ENCODE data around the gene CCDC33.

The CCDC33 gene

DNA sequence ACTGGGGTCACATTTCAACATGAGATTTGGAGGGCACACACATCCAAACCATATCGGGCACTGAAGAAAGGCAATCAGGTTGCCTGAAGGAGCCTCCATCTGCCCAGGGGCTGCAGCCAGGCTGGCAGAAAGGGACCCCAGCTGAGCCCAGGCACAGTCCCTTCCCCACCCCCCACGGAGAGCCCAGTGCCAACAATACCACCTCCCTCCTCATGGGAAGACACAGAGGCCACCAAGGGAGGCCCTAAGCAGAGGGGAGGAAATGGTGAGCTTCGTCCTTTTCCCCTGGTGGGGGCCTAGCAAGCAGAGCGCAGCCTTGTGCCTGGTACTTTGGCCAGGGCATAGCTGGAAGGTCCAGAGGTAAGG is 30.6 kb upstream of the CCDC33 start:
- Histone ChIP-seq H3K9me2 (replicated peaks; ENCODE audit: insufficient read depth, low read length) (no peaks in the 10 kb centered on the region), H3K36me3 (ENCODE audit: low read length) (no peaks in the 10 kb centered on the region), H3K9ac (ENCODE audit: low read length) (no peak overlapping the region), H3K9me3 (ENCODE audit: insufficient read depth, low read length) (no peaks in the 10 kb centered on the region), H3F3A (ENCODE audit: insufficient read depth) (no peaks in the 10 kb centered on the region), H3K4me3 (ENCODE audit: insufficient read depth, low read length, poor library complexity, severe bottlenecking) (no peak overlapping the region), H3K79me2 (ENCODE audit: insufficient read depth, low read length) (no peaks in the 10 kb centered on the region), H2AFZ (ENCODE audit: low read depth, low read length, severe bottlenecking) (no peak overlapping the region), H4K20me1 (ENCODE audit: low read depth, low read length) (no peaks in the 10 kb centered on the region), H3K4me2 (ENCODE audit: low read depth, low read length, poor library complexity, severe bottlenecking) (no peak overlapping the region), H3K27me3 (ENCODE audit: low read length) (no peaks in the 10 kb centered on the region; the same call in 1 of the 2 replicates), H3K27ac (ENCODE audit: low read depth, low read length) (no peak overlapping the region)
- TF ChIP-seq, protein P1, sequence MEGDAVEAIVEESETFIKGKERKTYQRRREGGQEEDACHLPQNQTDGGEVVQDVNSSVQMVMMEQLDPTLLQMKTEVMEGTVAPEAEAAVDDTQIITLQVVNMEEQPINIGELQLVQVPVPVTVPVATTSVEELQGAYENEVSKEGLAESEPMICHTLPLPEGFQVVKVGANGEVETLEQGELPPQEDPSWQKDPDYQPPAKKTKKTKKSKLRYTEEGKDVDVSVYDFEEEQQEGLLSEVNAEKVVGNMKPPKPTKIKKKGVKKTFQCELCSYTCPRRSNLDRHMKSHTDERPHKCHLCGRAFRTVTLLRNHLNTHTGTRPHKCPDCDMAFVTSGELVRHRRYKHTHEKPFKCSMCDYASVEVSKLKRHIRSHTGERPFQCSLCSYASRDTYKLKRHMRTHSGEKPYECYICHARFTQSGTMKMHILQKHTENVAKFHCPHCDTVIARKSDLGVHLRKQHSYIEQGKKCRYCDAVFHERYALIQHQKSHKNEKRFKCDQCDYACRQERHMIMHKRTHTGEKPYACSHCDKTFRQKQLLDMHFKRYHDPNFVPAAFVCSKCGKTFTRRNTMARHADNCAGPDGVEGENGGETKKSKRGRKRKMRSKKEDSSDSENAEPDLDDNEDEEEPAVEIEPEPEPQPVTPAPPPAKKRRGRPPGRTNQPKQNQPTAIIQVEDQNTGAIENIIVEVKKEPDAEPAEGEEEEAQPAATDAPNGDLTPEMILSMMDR (IDR thresholded peaks at IDR 0.05; ENCODE audit: insufficient read depth, low read length, poor library complexity, severe bottlenecking): no peak
- TF ChIP-seq EZH2phosphoT487 (conservative IDR thresholded peaks at IDR 0.05; ENCODE audit: low read length): no peak

DNA sequence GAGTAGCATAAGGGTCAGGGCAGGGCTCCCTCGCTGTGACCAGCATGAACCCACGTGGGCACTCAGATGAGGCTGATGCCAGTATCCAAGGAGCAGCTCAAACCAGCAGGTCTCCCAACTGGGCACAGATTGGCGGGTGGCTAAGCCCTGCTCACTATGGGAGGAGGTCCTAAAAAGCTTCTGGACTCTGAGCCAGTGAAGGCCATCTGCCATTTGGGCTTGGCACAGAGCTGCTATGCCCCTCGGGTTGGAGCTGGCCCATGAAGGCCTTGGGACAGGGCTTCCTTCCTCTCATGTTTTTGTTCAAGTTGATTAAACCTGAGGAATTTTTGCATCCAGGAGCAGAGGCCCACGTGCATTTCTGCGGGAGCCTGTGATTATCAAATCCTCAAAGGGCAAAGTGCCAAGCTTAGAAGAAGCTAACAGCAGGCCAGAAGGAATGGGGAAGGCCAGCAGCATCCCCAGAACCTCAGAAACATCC is 29.3 kb upstream of the CCDC33 start:
- H3K27me3 ChIP-seq (ENCODE audit: low read length): no peaks in the 10 kb centered on the region; the same call in 1 of the 2 replicates

GRCh38 chr15:74207652-74208440 is 28.3 kb upstream of the CCDC33 start:
- H3K4me2 ChIP-seq (ENCODE audit: low read depth, low read length, poor library complexity, severe bottlenecking): no peak overlapping the region
- no peaks in the 10 kb centered on the region for H3K79me2 ChIP-seq (ENCODE audit: insufficient read depth, low read length)

More for the DNA sequence above, 29.3 kb upstream of the CCDC33 start:
- Histone ChIP-seq H3K9me3 (ENCODE audit: insufficient read depth, low read length) (no peaks in the 10 kb centered on the region), H3K9me2 (replicated peaks; ENCODE audit: insufficient read depth, low read length) (no peaks in the 10 kb centered on the region), H2AFZ (ENCODE audit: low read depth, low read length, severe bottlenecking) (no peak overlapping the region), H4K20me1 (ENCODE audit: low read depth, low read length) (no peaks in the 10 kb centered on the region), H3K4me3 (ENCODE audit: insufficient read depth, low read length, poor library complexity, severe bottlenecking) (no peak overlapping the region), H3K36me3 (ENCODE audit: low read length) (no peaks in the 10 kb centered on the region), H3F3A (ENCODE audit: insufficient read depth) (no peaks in the 10 kb centered on the region), H3K9ac (ENCODE audit: low read length) (no peak overlapping the region), H3K4me2 (ENCODE audit: low read depth, low read length, poor library complexity, severe bottlenecking) (no peak overlapping the region), H3K27ac (ENCODE audit: low read depth, low read length) (no peak overlapping the region), H3K79me2 (ENCODE audit: insufficient read depth, low read length) (no peaks in the 10 kb centered on the region)
- TF ChIP-seq EZH2phosphoT487 (conservative IDR thresholded peaks at IDR 0.05; ENCODE audit: low read length): no peak
- TF ChIP-seq, protein P1 (IDR thresholded peaks at IDR 0.05; ENCODE audit: insufficient read depth, low read length, poor library complexity, severe bottlenecking): no peak

More at GRCh38 chr15:74207652-74208440, 28.3 kb upstream of the CCDC33 start:
- no peaks in the 10 kb centered on the region for H3F3A ChIP-seq (ENCODE audit: insufficient read depth)
- no peak overlapping the region for H3K4me3 ChIP-seq (ENCODE audit: insufficient read depth, low read length, poor library complexity, severe bottlenecking)
- H3K27ac ChIP-seq (ENCODE audit: low read depth, low read length): no peak overlapping the region
- no peak overlapping the region for H2AFZ ChIP-seq (ENCODE audit: low read depth, low read length, severe bottlenecking)
- H3K9me2 ChIP-seq (replicated peaks; ENCODE audit: insufficient read depth, low read length): no peaks in the 10 kb centered on the region
- no peaks in the 10 kb centered on the region; the same call in 1 of the 2 replicates for H3K27me3 ChIP-seq (ENCODE audit: low read length)
- no peaks in the 10 kb centered on the region for H3K36me3 ChIP-seq (ENCODE audit: low read length)
- H3K9me3 ChIP-seq (ENCODE audit: insufficient read depth, low read length): no peaks in the 10 kb centered on the region
- H4K20me1 ChIP-seq (ENCODE audit: low read depth, low read length): no peaks in the 10 kb centered on the region
- TF ChIP-seq, protein P1 (IDR thresholded peaks at IDR 0.05; ENCODE audit: insufficient read depth, low read length, poor library complexity, severe bottlenecking): no peak
- TF ChIP-seq EZH2phosphoT487 (conservative IDR thresholded peaks at IDR 0.05; ENCODE audit: low read length): no peak
- H3K9ac ChIP-seq (ENCODE audit: low read length): no peak overlapping the region

Measured in SU-DHL-6 (cell line).